ENCODE data around the gene SVOP.
"Not testable (repeated sequence)": the region's sequence is repeated elsewhere in the genome, so short reads cannot be mapped to it uniquely, and the experiment has no call there.

SVOP gene, protein sequence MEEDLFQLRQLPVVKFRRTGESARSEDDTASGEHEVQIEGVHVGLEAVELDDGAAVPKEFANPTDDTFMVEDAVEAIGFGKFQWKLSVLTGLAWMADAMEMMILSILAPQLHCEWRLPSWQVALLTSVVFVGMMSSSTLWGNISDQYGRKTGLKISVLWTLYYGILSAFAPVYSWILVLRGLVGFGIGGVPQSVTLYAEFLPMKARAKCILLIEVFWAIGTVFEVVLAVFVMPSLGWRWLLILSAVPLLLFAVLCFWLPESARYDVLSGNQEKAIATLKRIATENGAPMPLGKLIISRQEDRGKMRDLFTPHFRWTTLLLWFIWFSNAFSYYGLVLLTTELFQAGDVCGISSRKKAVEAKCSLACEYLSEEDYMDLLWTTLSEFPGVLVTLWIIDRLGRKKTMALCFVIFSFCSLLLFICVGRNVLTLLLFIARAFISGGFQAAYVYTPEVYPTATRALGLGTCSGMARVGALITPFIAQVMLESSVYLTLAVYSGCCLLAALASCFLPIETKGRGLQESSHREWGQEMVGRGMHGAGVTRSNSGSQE

DNA sequence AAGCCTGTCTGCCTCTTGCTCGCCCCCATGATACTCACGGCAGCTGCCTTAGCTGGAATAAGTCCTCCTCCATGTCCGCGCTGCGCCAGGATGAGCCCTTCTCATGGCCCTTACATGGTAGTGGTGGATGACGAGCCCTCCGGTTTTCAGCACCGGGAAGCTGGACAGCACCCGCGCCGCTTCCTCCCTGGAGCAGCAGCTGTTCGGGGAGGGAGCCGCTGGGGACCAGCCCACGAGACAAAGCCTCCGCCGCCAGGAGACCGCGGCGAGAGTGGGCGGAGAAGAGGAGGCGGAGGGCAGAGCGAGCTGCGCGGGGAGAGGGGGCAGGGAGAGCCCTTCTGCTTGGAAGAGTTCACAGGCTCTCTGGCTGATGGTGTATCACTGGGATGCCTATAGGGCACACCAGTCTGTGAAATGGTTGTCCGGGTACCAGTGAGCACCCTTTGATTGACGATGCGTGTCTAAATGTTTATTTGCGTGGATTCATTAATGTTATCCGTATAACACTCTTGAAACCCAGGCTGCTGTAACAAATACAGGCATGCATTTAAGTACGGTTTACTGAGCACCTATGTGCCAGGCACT lies at the start of gene SVOP:
Gene SVOP, minus strand, starts transcription at position 273 of the 585 bp plus-strand sequence. Its CDS starts 200 bp downstream, at position 73.
- in situ Hi-C loops (cut with MboI; ENCODE audit: low sequenced_read_pairs) = no loop called here

DNA sequence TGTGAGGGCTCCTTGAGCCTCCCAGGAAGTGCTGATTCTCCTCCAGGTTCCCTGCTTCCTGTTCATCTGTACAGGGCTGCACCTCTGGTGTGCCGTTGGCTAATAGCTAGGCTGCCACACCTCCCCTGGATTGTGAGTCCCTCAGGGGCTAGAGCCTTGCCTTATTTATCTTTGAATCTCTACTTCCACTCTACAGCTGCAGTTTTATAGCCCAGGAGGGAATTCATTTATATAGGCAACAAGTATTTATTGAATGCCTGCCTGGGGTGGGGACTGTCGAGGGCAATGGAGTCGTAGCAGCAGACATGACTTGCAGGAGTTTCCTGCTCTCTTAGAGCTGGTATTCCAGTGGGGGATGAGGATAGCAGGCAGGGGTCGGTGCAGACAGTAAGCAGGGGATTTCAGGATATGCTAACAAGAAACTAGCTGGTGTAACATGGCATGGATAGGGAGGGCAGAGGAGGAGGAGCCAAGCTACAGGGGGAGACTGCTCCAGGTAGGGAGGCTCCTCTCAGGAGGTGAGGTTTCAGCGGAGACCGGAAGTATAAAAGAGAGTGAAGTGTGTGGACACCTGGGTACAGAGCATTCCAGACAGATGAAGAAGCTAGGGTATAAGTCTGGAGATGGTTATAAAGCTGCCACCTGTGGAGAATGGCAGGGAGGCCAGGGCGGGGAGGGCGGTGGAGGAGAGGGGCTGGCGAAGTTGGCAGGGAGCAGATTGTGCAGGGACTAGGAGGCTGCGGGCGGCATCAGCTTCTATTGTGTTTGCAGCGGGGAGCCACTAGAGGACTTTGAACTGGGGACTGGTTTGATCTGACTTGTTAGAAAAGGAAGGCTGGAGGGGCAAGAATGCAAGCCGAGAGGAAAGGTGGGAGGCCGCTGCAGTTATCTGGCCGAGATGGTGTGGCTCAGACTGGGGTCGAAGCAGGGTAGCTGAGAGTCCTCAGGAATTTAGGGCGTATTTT lies 48.7 kb upstream of the SVOP start:
- in situ Hi-C loops (cut with MboI; ENCODE audit: low sequenced_read_pairs) = no loop called here

DNA sequence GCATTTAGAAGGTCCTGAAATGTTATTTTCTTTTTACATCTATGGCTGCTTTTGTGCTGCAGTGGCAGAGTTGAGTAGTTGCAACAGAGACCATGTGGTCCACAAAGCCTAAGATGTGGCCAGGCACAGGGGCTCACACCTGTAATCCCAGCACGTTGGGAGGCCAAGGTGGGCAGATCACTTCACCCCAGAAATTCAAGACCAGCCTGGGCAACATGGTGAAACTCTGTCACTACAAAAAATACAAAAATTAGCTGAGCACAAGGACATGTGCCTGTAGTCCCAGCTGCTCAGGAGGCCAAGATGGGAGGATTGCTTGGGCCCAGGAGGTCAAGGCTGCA lies 45.0 kb upstream of the SVOP start:
- in situ Hi-C loops (cut with MboI; ENCODE audit: low sequenced_read_pairs) = no loop called here

DNA sequence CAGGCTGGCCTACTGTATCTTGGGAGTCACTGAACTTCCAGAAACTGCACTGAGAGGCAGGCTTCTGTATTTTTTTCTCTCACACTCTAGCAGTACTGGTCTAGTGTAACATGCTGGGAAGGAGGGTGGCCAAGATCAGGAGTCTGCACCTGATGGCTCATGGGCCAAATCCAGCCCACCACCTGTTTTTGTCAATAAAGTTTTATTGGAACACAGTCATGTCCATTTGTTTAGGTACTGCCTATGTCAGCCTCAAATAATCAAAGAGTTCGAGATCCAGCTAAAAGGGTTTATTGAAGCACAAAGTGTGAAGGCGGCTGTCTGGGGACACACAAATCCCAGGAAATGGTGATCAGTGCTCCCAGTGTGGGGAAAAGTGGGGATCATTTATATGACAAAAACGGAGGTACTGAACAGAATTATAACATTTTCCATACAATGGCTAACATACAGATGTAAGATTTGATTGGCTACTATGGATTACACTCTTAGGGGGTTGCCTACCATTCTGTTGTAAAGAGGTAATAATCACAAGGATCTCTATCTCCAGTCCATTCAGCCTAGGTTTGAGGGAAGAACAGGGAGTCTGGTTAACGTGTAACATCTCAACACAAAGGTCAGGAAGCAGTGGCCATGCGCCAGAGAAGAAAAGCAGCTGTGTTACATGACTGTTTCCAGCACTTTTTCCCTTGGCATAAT lies 44.4 kb upstream of the SVOP start:
- in situ Hi-C loops (cut with MboI; ENCODE audit: low sequenced_read_pairs) = no loop called here

DNA sequence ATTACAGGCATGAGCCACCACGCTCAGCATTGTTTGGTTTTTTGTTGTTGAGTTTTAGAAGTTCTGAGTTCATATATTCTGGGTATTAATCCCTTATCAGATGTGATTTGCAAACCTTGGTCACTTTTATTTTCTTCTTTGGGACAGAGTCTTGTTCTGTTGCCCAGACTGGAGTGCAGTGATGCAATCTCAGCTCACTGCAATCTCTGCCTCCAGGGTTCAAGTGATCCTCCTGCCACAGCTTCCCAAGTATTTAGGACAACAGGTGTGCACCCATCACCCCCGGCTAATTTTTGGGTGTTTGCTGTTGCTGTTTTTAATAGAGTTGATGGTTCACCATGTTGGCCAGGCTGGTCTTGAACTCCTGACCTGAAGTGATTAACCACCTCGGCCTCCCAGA lies 43.3 kb upstream of the SVOP start:
- in situ Hi-C loops (cut with MboI; ENCODE audit: low sequenced_read_pairs) = no loop called here

DNA sequence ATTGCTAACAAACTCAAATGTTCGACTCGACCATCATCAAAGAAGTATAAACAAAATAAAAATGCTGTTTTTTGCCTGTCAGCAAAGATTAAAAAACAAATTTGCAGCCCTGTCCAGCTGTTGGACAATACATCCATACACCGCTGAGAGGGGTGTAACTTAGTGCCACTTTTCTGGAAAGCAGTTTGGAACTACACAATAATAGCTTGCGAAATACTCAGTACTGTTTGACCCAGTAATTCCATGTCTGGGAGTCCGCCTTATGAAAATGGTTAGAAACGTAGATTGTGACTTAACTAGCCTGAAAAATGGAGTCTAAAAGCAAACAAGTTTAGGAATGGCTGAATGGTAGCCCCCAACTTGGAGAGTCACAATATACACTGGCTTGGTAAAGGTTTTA lies 37.9 kb upstream of the SVOP start:
- in situ Hi-C loops (cut with MboI; ENCODE audit: low sequenced_read_pairs) = no loop called here

DNA sequence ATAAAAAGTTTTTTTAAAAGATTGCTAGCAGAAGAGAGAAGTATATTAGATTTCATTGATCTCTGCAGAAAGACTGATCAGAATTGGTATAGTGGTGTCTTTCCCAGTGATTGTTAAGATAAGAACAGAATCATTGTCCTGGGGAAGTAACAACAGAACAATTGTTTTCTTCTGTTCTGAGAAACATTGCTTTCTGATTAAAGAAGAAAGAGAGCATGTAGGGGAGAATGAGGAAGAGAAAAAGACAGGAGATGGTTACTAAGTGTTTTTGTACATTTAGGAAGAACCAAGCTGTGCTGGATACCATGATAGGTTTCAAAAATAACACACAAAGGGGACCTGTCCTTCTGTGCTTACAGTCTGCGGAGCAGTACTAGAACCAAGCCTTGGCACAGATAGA lies 36.5 kb upstream of the SVOP start:
- in situ Hi-C loops (cut with MboI; ENCODE audit: low sequenced_read_pairs) = no loop called here

DNA sequence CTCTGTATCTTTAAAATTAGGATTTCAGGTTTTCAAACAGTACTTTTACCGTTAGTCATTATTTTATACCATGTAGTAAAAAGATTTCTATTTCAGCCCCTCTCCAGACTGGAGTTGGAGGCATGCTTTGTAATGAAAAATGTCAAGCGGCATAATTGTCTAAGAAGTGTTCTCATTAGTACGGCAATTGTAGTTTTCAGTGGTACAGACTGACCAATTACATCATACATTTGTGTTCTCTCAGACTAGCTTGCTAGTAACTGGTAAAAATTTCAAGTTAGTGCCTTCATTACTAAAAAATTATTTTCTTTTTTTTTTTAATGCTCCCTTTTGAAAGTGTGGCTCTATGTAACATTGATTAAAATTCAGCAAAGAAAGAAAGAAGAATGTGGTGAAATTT lies 36.0 kb upstream of the SVOP start:
- in situ Hi-C loops (cut with MboI; ENCODE audit: low sequenced_read_pairs) = no loop called here

DNA sequence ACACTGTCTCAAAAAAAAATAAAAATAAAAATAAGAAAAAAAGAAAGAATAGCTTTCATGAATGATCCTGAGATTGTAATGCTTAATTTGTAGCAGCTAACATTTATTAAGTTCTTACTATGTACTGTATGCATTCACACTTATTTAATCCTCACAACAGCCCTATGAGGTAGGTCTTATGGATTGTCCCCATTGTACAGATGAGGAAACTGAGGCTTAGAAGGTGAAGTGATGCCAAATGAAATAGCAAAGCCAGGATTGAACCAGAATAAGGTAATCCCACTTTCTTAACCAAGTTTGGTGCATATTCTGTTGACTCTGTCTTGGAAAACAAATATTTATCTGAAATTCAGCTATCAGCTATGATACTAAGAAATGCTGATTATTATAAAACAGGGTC lies 33.7 kb upstream of the SVOP start:
- in situ Hi-C loops (cut with MboI; ENCODE audit: low sequenced_read_pairs) = no loop called here

DNA sequence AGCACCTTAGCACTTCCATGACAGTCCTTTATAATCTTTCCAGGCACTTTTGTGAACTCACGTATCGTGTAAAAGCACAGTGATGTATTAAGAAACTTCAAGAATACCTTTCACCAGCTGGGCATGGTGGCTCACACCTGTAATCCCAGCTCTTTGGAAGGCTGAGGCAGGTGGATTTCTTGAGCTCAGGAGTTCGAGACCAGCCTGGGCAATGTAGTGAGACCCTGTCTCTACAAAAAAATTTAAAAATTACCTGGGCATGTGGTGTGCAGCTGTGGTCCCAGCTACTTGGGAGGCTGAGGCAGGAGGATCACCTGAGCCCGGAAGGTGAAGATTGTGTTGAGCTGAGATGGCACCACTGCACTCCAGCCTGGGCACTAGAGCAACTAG lies 33.3 kb upstream of the SVOP start:
- in situ Hi-C loops (cut with MboI; ENCODE audit: low sequenced_read_pairs) = not testable (repeated sequence)

DNA sequence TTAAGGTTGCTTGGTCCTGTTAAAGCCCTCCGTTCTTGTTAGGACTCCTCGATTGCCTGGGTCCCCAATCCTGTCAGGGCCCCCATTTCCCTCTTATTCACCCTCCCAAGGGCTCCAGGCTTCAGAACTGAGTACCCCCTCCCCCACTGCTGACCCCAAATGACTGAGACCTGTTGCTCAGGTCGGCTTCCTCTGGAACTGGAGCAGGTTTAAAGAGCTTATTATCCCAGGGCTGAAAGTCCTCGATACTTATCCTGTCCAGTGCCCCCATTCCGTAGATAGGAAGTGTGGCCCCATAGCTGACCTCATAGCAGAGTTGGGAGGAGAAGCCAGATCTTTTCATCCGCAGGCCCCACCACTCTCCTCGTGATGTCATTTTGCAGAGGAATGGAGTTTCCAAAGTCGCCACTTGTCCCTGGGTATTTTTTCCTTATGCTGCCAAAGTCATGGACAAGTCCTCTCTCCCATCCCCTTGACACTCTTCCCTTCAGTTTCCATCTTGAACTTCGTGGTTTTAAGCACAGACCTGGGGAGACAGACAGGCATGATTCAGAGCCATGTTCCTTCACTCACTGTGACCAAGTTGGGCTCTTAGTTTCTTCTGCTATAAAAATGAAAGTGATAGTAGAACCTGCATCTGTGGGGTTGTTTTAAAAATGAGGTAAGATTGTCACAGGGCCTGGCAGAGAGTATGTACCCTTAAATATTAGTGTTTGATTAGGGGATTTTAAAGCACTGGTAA lies 32.7 kb upstream of the SVOP start:
- in situ Hi-C loops (cut with MboI; ENCODE audit: low sequenced_read_pairs) = no loop called here

DNA sequence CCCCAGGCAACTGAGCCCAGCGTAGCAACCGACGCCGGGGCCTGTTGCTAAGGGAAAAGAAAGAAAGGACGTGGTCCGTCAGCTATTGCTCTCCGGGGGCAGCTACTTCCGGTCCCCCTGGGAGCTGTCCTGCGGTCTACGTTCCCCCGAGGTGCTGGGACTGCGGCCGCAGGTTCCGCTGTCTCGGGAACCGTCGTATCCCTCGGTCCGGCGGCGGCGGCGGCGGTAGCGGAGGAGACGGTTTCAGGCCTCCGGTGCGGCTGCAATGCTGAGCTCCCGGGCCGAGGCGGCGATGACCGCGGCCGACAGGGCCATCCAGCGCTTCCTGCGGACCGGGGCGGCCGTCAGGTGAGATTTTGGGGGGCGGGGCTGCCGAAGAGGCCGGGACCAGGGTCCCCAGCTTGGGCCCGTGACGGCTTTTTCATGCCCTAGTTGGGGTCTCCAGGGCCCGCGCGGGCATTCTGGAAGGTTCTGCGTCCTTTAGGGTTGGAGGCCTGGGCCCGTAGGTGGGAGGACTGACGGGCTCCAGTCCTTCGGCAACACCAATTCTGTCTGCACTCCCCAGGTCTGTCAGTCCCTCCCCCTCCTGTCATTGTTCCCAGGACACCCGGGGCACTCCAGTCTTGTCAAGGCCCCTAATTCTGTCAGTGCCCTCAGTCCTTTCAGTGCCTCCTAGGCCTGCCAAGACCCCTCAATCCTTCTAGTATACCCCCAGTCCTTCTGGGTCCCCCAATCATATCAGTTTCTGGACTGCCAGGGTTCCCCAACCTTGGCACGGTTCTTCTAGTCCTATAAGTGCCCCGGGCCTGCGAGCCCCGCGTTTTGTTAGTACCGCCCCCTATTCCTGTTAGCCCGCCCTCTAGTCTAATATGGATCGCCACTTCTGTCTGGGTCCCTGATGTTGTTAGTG lies 31.8 kb upstream of the SVOP start, which contains the start of gene USP30:
Gene USP30, plus strand, starts transcription at position 163 of the 910 bp plus-strand sequence. Its CDS starts 103 bp downstream, at position 266.
- in situ Hi-C loops (cut with MboI; ENCODE audit: low sequenced_read_pairs) = no loop called here

DNA sequence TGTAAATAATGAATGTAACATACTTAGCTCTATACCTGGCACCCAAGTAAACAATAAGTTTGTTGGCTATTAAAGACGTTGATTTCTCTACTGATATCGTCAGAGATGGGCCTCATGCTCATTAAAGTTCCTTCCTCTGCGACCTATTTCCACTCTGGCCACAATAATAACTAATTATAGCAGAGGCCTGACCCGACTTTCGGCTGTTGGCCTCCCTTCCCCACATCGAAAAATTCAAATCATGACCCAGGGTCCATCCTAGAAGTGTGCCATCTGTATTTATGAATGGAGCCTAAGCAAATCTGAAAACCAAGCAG lies 31.2 kb upstream of the SVOP start:
- in situ Hi-C loops (cut with MboI; ENCODE audit: low sequenced_read_pairs) = no loop called here

DNA sequence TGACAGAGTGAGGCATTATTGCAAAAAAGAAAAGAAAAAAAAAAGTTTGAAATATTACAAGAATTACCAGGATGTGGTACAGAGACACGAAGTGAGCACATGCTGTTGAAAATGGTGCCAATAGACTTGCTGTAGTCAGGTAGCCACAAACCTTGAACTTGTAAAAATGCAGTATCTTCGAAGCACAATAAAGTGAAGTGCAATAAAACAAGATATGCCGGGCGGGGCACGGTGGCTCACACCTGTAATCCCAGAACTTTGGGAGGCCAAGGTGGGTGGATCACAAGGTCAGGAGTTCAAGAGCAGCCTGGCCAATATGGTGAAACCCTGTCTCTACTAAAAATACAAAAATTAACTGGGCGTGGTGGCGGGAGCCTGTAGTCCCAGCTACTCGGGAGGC lies 28.9 kb upstream of the SVOP start:
- in situ Hi-C loops (cut with MboI; ENCODE audit: low sequenced_read_pairs) = loop anchor here (25.0 kb wide), 1 partner anchor 112 kb away; no protein-coding TSS in a partner anchor

DNA sequence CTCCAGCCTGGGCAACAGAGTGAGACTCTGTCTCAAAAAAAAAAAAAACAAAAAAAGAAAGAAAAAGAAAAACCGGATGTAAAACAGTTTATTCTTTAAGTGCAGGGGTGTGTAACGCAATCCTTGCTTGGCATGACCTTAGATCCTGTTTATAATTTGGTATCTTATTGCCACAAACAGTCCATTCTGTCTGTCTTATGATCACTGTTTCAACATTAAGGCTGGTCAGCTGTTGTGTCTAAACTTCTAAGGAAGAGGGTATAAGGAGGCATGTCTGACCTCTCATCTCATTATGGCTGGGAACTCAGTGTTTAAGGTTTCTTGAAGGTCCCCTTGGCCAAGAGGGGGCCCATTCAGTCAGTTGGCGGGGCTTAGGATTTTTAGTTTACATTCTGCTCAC lies 27.8 kb upstream of the SVOP start:
- in situ Hi-C loops (cut with MboI; ENCODE audit: low sequenced_read_pairs) = loop anchor here (25.0 kb wide), 1 partner anchor 111 kb away; no protein-coding TSS in a partner anchor

DNA sequence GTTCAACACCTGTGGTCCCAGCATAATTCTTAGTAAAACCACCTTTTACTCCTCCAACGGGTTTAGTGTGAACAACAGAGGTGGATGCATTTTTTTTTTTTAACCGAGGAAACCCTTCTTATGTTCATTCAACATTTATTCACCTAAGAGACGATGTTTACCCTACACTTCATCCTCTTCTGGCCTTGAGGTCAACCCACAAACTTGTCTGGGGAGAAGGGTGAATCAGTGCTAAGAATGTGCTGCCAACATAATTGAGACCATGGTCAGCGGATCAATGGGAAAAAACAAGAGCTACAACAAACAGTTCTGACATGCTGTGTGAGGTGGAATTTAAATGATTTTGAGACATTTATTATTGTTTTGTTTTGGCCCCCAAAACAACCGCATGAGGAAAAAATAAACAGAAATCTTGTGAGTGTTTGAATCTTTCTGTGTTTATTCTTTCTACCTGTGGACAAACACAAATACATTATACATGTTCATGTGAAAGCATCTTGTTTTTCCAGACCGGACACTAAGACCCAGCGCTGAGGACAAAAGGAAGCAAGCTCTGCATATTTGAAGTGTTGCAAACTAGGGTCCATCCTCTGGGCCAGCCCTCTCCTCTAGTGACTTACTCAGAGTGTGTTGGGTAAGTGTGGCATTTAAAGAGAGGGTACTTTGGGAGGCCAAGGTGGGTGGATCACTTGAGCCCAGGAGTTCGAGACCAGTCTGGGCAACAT lies 26.4 kb upstream of the SVOP start:
- in situ Hi-C loops (cut with MboI; ENCODE audit: low sequenced_read_pairs) = loop anchor here (25.0 kb wide), 1 partner anchor 110 kb away; no protein-coding TSS in a partner anchor

DNA sequence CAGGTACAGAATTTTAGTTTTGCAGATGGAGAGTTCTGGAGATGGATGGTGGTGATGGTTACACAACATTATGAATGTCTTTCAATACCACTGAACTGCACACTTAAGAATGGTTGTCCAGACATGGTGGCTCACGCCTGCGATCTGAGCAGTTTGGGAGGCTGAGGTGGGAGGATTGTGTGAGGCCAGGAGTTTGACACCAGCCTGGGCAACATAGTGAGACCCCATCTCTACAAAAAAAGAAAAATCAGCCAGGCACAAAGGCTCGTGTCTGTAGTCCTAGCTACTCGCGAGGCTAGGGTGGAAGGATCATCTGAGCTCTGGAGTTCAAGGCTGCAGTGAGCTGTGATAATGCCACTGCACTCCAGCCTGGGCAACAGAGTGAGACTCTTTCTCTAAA lies 23.4 kb upstream of the SVOP start:
- in situ Hi-C loops (cut with MboI; ENCODE audit: low sequenced_read_pairs) = loop anchor here (25.0 kb wide), 1 partner anchor 107 kb away; no protein-coding TSS in a partner anchor

DNA sequence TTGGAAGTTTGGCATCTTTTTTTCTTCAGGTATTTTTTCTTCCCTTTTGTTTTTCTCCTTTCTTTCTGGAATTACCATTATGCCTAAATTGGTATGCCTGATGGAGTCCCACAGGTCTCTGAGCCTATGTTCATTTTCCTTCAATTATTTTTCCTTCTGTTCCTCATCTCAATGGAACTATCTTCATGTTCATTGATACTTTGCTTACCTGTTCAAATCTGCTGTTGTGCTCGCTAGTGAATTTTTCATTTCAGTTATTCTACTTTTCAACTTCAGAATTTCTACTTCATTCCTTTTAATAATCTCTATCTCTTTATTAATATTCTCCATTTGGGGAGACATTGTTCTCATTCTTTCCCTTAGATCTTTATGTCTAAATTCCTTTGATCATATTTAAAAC lies 16.1 kb upstream of the SVOP start:
- in situ Hi-C loops (cut with MboI; ENCODE audit: low sequenced_read_pairs) = loop anchor here (25.0 kb wide), 1 partner anchor 100 kb away; no protein-coding TSS in a partner anchor

Measured in HL-60/S4 treated with phorbol 12-myristate 13-acetate at 8.2 ng/mL for 4 days and 3 days (cell line).